Activated CD4-positive, alpha-beta T cell treated with anti-CD3 and anti-CD28 coated beads, Interleukin-2, amount 50 U/mL, for 16 hours (primary cell): ENCODE data around the gene COQ10A.
"Not testable (repeated sequence)": the region's sequence is repeated elsewhere in the genome, so short reads cannot be mapped to it uniquely, and the experiment has no call there.

Experiments used
- DNase-seq: peaks from one replicate; pipeline ENCODE4 v3.0.0-alpha.2; 2020

The COQ10A gene

GRCh38 chr12:56244494-56244893 is 22.2 kb upstream of the COQ10A start:
- no peak for DNase-seq

- DNase-seq = no peak
Observed at GRCh38 chr12:56247923-56248322, 18.8 kb upstream of the COQ10A start.

GRCh38 chr12:56248711-56249110 is 18.0 kb upstream of the COQ10A start:
- DNase-seq = no peak

GRCh38 chr12:56252649-56253048 is 14.1 kb upstream of the COQ10A start:
- no peak for DNase-seq

GRCh38 chr12:56253091-56253490 is 13.7 kb upstream of the COQ10A start:
- DNase-seq = no peak

GRCh38 chr12:56255671-56256070 is 11.1 kb upstream of the COQ10A start:
- DNase-seq = no peak

GRCh38 chr12:56256326-56256960 is 10.3 kb upstream of the COQ10A start:
- no peak for DNase-seq

- no peak for DNase-seq
Observed at GRCh38 chr12:56257071-56257470, 9.7 kb upstream of the COQ10A start.

GRCh38 chr12:56257491-56258067 is 9.2 kb upstream of the COQ10A start:
- no peak for DNase-seq

GRCh38 chr12:56258068-56258819 is 8.5 kb upstream of the COQ10A start, which contains the start of gene ANKRD52:
Gene ANKRD52 (minus strand): TSS chr12:56258384. CDS start chr12:56258269, 115 bp downstream.
- DNase-seq = peak; percentile 77

- DNase-seq = no peak
Observed at GRCh38 chr12:56258820-56259183, 7.9 kb upstream of the COQ10A start.

GRCh38 chr12:56260380-56260779 is 6.4 kb upstream of the COQ10A start:
- DNase-seq = no peak

- DNase-seq = no peak
Observed at GRCh38 chr12:56260921-56261320, 5.8 kb upstream of the COQ10A start.

- DNase-seq = no peak
Observed at GRCh38 chr12:56261503-56262232, 5.1 kb upstream of the COQ10A start.

GRCh38 chr12:56262955-56263354 is 3.8 kb upstream of the COQ10A start:
- DNase-seq = not testable (repeated sequence)

- DNase-seq = not testable (repeated sequence)
Observed at GRCh38 chr12:56266068-56266692, 562 bp upstream of the COQ10A start.

GRCh38 chr12:56267443-56268071 is 815 bp downstream of the COQ10A start:
- DNase-seq = no peak

GRCh38 chr12:56271031-56271430 is 4.3 kb downstream of the COQ10A start:
- DNase-seq = no peak

- not testable (repeated sequence) for DNase-seq
Observed at GRCh38 chr12:56272468-56272867, 5.7 kb downstream of the COQ10A start.

- DNase-seq = no peak
Observed at GRCh38 chr12:56274299-56274698, 7.6 kb downstream of the COQ10A start.

GRCh38 chr12:56278905-56279304 is 12.2 kb downstream of the COQ10A start:
- no peak for DNase-seq

- DNase-seq = no peak
Observed at GRCh38 chr12:56280849-56281248, 14.1 kb downstream of the COQ10A start.

- DNase-seq = no peak
Observed at GRCh38 chr12:56282030-56282429, 15.3 kb downstream of the COQ10A start.
